Activated CD4-positive, alpha-beta T cell treated with anti-CD3 and anti-CD28 coated beads, Interleukin-2, amount 10 ng/mL, durations not matched to agents 24 days and 14 days (primary cell): ENCODE data around the gene ZBED6. TPM values are rescaled to one million over a fixed set of nuclear protein-coding genes. Genes with fewer than 3 reads are reported as not detected.
"Not testable (repeated sequence)": the region's sequence is repeated elsewhere in the genome, so short reads cannot be mapped to it uniquely, and the experiment has no call there.

ENCODE experiments used
- DNase-seq: peaks from one replicate; pipeline ENCODE4 v3.0.0; 2022
- H3K27ac Mint-ChIP-seq: one replicate; pipeline ENCODE4 v1.8.0; 2022; ENCODE audit warnings: mild to moderate bottlenecking, mixed read lengths
- H3K27me3 Mint-ChIP-seq: one replicate; pipeline ENCODE4 v1.8.0; 2022; ENCODE audit warnings: mixed read lengths
- H3K36me3 Mint-ChIP-seq: one replicate; pipeline ENCODE4 v1.8.0; 2022; ENCODE audit warnings: low read depth, mild to moderate bottlenecking, mixed read lengths
- H3K4me1 Mint-ChIP-seq: one replicate; pipeline ENCODE4 v1.8.0; 2021; ENCODE audit warnings: mixed read lengths
- H3K4me3 Mint-ChIP-seq: one replicate; pipeline ENCODE4 v1.8.0; 2022; ENCODE audit warnings: mild to moderate bottlenecking, moderate library complexity, mixed read lengths
- H3K9me3 Mint-ChIP-seq: one replicate; pipeline ENCODE4 v1.8.0; 2021; ENCODE audit warnings: mixed read lengths
- intact Hi-C: fragments of 100-400 bp; cut with micrococcal nuclease; formaldehyde crosslinking; loops from one replicate; pipeline ENCODE4 v1.15.1; 2023
- total RNA-seq: library from RNA; stranded (reverse); gene quantifications from 2 replicates; pipeline ENCODE4 v1.2.3, GENCODE V29; 2022

Gene ZBED6
- 19.1 and 21.1 TPM in 2 replicates for total RNA-seq

GRCh38 chr1:203795441-203796235 is at the start of gene ZBED6, which contains the start of gene ZC3H11A:
ZBED6 (plus strand) TSS chr1:203795623; CDS start chr1:203797523, 1,900 bp downstream.
ZC3H11A (plus strand) TSS chr1:203795623; CDS start chr1:203817071, 21,448 bp downstream.
- H3K27ac Mint-ChIP-seq, result peak within 1 kb of the TSS; percentile 97

DNA sequence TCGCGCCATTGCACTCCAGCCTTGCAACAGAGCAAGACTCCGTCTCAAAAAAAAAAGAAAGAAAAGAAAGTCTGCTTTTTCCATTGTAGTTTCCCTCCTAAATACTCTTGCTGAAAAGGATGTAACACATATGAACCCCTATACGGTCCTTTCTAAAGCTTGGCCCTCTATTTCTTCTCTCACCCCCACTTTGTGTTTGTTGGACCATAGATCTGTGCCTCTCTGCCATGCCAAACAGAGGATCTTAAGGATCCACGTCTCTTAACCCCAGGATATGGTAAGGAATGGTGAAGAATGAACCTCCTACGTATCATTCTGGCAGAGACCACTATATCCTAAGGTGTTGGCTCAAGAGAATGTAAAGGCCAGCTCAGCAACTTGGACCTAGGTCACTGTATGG is 49.1 kb upstream of the ZBED6 start:
- H3K9me3 Mint-ChIP-seq, result no peaks in the 10 kb centered on the region
- no peaks in the 10 kb centered on the region for H3K27me3 Mint-ChIP-seq
- no peak for DNase-seq
- peaks cover 28% of the 10 kb centered on the region for H3K36me3 Mint-ChIP-seq
- intact Hi-C loops, result no loop called here
- peaks cover 21% of the 10 kb centered on the region for H3K4me1 Mint-ChIP-seq
- H3K27ac Mint-ChIP-seq, result no peak overlapping the region
- no peak overlapping the region for H3K4me3 Mint-ChIP-seq

More at GRCh38 chr1:203795441-203796235, at the start of gene ZBED6, which contains the start of gene ZC3H11A:
- no peaks in the 10 kb centered on the region for H3K27me3 Mint-ChIP-seq
- intact Hi-C loops, result loop anchor here (1.0 to 10.0 kb wide), 6 partner anchors 30 to 283 kb away; partner anchors contain the start of genes ATP2B4, LAX1 and SNRPE
- H3K36me3 Mint-ChIP-seq, result peaks cover 41% of the 10 kb centered on the region
- H3K9me3 Mint-ChIP-seq, result no peaks in the 10 kb centered on the region
- peaks cover 39% of the 10 kb centered on the region for H3K4me1 Mint-ChIP-seq
- H3K4me3 Mint-ChIP-seq, result peak within 1 kb of the TSS; percentile 95
- DNase-seq, result peak; percentile 100

GRCh38 chr1:203751051-203751450 is 44.4 kb upstream of the ZBED6 start:
- Mint-ChIP-seq H3K27me3 (no peaks in the 10 kb centered on the region), H3K27ac (no peak overlapping the region), H3K4me3 (no peak overlapping the region), H3K36me3 (peaks cover 4% of the 10 kb centered on the region), H3K4me1 (peaks cover 19% of the 10 kb centered on the region), H3K9me3 (no peaks in the 10 kb centered on the region)
- no peak for DNase-seq
- intact Hi-C loops, result no loop called here

DNA sequence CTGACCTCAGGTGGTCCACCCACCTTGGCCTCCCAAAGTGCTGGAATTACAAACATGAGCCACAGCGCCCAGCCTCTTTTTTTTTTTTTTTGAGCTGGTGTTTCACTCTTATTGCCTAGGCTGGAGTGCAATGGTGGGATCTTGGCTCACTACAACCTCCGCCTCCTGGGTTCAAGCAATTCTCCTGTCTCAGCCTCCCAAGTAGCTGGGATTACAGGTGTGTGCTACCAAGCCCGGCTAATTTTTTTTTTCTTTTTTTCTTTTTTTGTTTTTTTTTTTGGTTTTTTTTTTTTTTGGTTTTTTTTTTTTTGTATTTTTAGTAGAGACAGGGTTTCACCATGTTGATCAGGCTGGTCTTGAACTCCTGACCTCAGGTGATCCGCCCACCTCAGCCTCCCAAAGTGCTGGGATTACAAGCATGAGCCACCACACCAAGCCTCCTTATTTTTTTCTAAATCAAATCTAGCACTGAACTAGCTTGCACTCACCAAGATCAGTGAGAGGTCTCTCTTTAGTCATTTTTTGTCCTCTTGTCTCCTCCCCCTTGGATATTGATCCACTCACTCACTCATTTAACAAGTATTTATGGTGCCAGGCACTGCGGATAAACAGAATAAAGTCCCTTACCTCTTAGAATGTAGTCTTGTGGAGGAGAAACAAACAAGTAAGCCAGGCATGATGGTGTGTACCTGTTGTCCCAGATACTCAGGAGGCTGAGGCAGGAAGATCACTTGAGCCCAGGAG is 43.6 kb upstream of the ZBED6 start:
- DNase-seq, H3K9me3 Mint-ChIP-seq, intact Hi-C loops, H3K27ac Mint-ChIP-seq, H3K27me3 Mint-ChIP-seq, H3K4me3 Mint-ChIP-seq, H3K36me3 Mint-ChIP-seq: not testable (repeated sequence)
- H3K4me1 Mint-ChIP-seq, result peaks cover 23% of the 10 kb centered on the region

- Mint-ChIP-seq H3K4me3 (peak overlapping the region; percentile 72), H3K27me3 (no peaks in the 10 kb centered on the region)
These were observed 41.0 kb upstream of the ZBED6 start for GRCh38 chr1:203754455-203754864.

DNA sequence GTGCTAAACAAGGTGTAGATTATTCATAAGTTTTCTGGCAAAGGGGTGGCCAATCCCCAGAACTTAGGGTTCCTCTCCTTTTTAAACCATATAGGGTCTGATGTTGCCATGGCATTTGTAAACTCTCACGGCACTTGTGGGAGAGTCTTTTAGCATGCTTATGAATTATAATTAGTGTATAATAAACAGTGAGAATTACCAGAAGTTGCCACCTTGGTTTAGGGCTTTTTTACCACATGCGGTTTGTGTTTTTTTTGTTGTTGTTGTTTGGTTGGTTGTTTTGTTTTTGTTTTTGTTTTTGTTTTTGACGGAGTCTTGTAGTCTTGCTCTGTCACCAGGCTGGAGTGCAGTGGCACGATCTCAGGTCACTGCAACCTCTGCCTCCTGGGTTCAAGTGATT is 39.4 kb upstream of the ZBED6 start:
- DNase-seq, result no peak
- no peak overlapping the region for H3K4me3 Mint-ChIP-seq
- no peaks in the 10 kb centered on the region for H3K36me3 Mint-ChIP-seq
- no peaks in the 10 kb centered on the region for H3K9me3 Mint-ChIP-seq
- H3K27ac Mint-ChIP-seq, result peak overlapping the region; percentile 56
- no peaks in the 10 kb centered on the region for H3K27me3 Mint-ChIP-seq
- H3K4me1 Mint-ChIP-seq, result peaks cover 24% of the 10 kb centered on the region
- intact Hi-C loops, result no loop called here

More at GRCh38 chr1:203754455-203754864, 41.0 kb upstream of the ZBED6 start:
- Mint-ChIP-seq H3K27ac (peak overlapping the region; percentile 94), H3K36me3 (no peaks in the 10 kb centered on the region), H3K9me3 (no peaks in the 10 kb centered on the region), H3K4me1 (peaks cover 24% of the 10 kb centered on the region)
- peak; percentile 69 for DNase-seq
- intact Hi-C loops, result loop anchor here (1.0 kb wide), 1 partner anchor 11 kb away; the partner anchor contains the start of gene LAX1

GRCh38 chr1:203758749-203759148 is 36.7 kb upstream of the ZBED6 start:
- DNase-seq, intact Hi-C loops, H3K4me3 Mint-ChIP-seq, H3K9me3 Mint-ChIP-seq, H3K27ac Mint-ChIP-seq, H3K27me3 Mint-ChIP-seq, H3K36me3 Mint-ChIP-seq: not testable (repeated sequence)
- peaks cover 24% of the 10 kb centered on the region for H3K4me1 Mint-ChIP-seq

- H3K9me3 Mint-ChIP-seq, result no peaks in the 10 kb centered on the region
- H3K27ac Mint-ChIP-seq, result no peak overlapping the region
- no peak for DNase-seq
- H3K4me3 Mint-ChIP-seq, result no peak overlapping the region
- peaks cover 29% of the 10 kb centered on the region for H3K4me1 Mint-ChIP-seq
- intact Hi-C loops, result loop anchor here (10.0 kb wide), 1 partner anchor 486 kb away; no protein-coding TSS in a partner anchor
- H3K27me3 Mint-ChIP-seq, result no peaks in the 10 kb centered on the region
- peaks cover 5% of the 10 kb centered on the region for H3K36me3 Mint-ChIP-seq
These were observed 34.9 kb upstream of the ZBED6 start for GRCh38 chr1:203760506-203760905.

DNA sequence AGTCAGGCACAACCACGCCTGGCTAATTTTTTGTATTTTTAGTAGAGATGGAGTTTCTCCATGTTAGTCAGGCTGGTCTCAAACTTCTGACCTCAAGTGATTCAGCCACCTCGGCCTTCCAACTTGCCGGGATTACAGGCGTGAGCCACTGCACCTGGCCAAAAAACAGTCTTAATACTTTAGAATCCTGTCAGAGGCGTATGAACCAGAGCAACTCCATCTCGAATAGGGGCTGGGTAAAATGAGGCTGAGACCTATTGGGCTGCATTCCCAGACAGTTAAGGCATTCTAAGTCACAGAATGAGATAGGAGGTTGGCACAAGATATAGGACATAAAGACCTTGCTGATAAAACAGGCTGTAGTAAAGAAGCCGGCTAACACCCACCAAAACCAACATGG is 33.5 kb upstream of the ZBED6 start:
- not testable (repeated sequence) for H3K36me3 Mint-ChIP-seq, H3K4me3 Mint-ChIP-seq, DNase-seq, H3K9me3 Mint-ChIP-seq, H3K27ac Mint-ChIP-seq, H3K27me3 Mint-ChIP-seq
- peaks cover 29% of the 10 kb centered on the region for H3K4me1 Mint-ChIP-seq
- intact Hi-C loops, result loop anchor here (10.0 kb wide), 1 partner anchor 487 kb away; no protein-coding TSS in a partner anchor

- intact Hi-C loops, result loop anchor here (10.0 kb wide), 1 partner anchor 489 kb away; no protein-coding TSS in a partner anchor
- Mint-ChIP-seq H3K4me3 (peak overlapping the region; percentile 54), H3K27me3 (no peaks in the 10 kb centered on the region), H3K4me1 (peaks cover 33% of the 10 kb centered on the region), H3K27ac (peak overlapping the region; percentile 99), H3K9me3 (no peaks in the 10 kb centered on the region), H3K36me3 (peaks cover 14% of the 10 kb centered on the region)
- no peak for DNase-seq
These were observed 31.9 kb upstream of the ZBED6 start for GRCh38 chr1:203763505-203763904.

- H3K27me3 Mint-ChIP-seq, result no peaks in the 10 kb centered on the region
These were observed 31.1 kb upstream of the ZBED6 start for GRCh38 chr1:203764105-203765028.

DNA sequence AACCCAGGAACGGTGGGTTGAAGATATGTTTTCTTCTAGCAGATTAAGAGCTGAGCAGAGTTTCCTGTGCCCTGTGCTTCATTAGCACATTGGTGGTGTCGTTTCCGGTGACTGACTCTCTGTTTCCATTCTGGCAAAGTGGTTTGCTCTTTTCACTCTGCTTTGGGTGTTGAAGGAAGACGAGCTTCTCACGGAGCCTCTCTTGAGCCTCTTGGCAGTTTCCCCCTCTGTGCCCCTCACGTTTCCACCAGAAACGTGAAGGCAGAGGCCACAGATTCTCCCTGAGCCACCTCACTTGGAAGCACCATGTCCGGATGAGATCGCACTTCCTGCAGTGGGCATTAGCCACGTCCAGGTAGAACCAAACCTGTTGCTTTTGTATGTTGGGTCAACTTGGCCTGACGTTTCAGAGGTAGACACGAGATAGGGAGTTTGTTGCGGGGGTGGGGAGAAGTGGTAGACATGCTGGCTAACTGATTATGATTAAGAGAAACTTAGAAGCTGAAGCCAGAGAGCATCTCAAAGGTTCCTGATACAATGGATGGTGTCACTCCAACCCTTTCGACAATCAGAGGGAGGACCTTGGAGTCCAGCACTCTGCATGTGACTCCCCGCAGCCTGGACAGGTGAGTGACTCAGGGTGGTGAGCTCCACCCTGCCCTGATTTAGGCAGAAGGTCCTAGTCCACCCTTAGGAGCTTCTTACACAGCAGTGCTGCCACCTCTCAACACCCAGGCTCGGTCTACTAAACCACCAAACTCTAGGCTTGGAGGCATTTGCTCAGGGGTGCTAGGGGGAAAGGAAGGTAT is 30.2 kb upstream of the ZBED6 start, which contains the start of gene LAX1:
Gene LAX1 (plus strand): TSS at position 155 of the 809 bp plus-strand sequence. CDS start 383 bp downstream, at position 538.
- intact Hi-C loops, result loop anchor here (1.0 to 10.0 kb wide), 6 partner anchors 11 to 490 kb away; partner anchors contain the start of genes ATP2B4, ZBED6 and ZC3H11A
- H3K4me1 Mint-ChIP-seq, result peaks cover 39% of the 10 kb centered on the region
- peak; percentile 93 for DNase-seq
- peak within 1 kb of the TSS; percentile 99 for H3K27ac Mint-ChIP-seq
- H3K27me3 Mint-ChIP-seq, result no peaks in the 10 kb centered on the region
- no peaks in the 10 kb centered on the region for H3K9me3 Mint-ChIP-seq
- H3K4me3 Mint-ChIP-seq, result peak within 1 kb of the TSS; percentile 89
- peaks cover 22% of the 10 kb centered on the region for H3K36me3 Mint-ChIP-seq

More at GRCh38 chr1:203764105-203765028, 31.1 kb upstream of the ZBED6 start:
- intact Hi-C loops, result loop anchor here (1.0 to 10.0 kb wide), 6 partner anchors 10 to 490 kb away; partner anchors contain the start of genes ATP2B4, ZBED6 and ZC3H11A
- peak; percentile 61 for DNase-seq
- Mint-ChIP-seq H3K4me1 (peaks cover 37% of the 10 kb centered on the region), H3K4me3 (peak overlapping the region; percentile 89), H3K27ac (peak overlapping the region; percentile 99), H3K36me3 (peaks cover 19% of the 10 kb centered on the region), H3K9me3 (no peaks in the 10 kb centered on the region)
